H9 (cell line): ENCODE data around the gene CSNK1A1L. TPM values are rescaled to one million over a fixed set of nuclear protein-coding genes. Genes with fewer than 3 reads are reported as not detected.

Source experiments
- DNase-seq: peaks from one replicate; pipeline ENCODE4 v3.0.0-alpha.2; 2017
- H2AFZ ChIP-seq: one replicate; pipeline ENCODE4 v1.6.1; 2013; ENCODE audit warnings: mild to moderate bottlenecking, low read length, control low read depth, moderate library complexity
- H2AK5ac ChIP-seq: 2 replicates; pipeline ENCODE4 v1.6.1; 2013; ENCODE audit warnings: low read length, control low read depth, mixed read lengths; ENCODE audit not compliant: insufficient read length
- H2BK120ac ChIP-seq: one replicate; pipeline ENCODE4 v1.6.1; 2013; ENCODE audit warnings: low read depth, mild to moderate bottlenecking, low read length, control low read depth, inconsistent platforms; ENCODE audit not compliant: poor library complexity, severe bottlenecking
- H2BK12ac ChIP-seq: 2 replicates; pipeline ENCODE4 v1.6.1; 2013; ENCODE audit warnings: low read length, control low read depth, mixed read lengths, low read depth; ENCODE audit not compliant: insufficient read length
- H2BK15ac ChIP-seq: 2 replicates; pipeline ENCODE4 v1.6.1; 2013; ENCODE audit warnings: low read depth, low read length, control low read depth
- H2BK20ac ChIP-seq: one replicate; pipeline ENCODE4 v1.6.1; 2013; ENCODE audit warnings: low read depth, mild to moderate bottlenecking, low read length, control low read depth, inconsistent platforms; ENCODE audit not compliant: poor library complexity, severe bottlenecking
- H2BK5ac ChIP-seq: 2 replicates; pipeline ENCODE4 v1.6.1; 2013; ENCODE audit warnings: low read length, control low read depth, mixed read lengths; ENCODE audit not compliant: insufficient read length
- H3K14ac ChIP-seq: 2 replicates; pipeline ENCODE4 v1.6.1; 2013; ENCODE audit warnings: low read length, control low read depth; ENCODE audit not compliant: insufficient read depth
- H3K18ac ChIP-seq: 2 replicates; pipeline ENCODE4 v1.6.1; 2013; ENCODE audit warnings: low read depth, mild to moderate bottlenecking, mixed read lengths, low read length, control low read depth; ENCODE audit not compliant: insufficient read length
- H3K23ac ChIP-seq: 2 replicates; pipeline ENCODE4 v1.6.1; 2013; ENCODE audit warnings: low read length, control low read depth, mixed read lengths, low read depth; ENCODE audit not compliant: insufficient read length
- H3K23me2 ChIP-seq: 2 replicates; pipeline ENCODE4 v1.6.1; 2013; ENCODE audit warnings: low read depth, mild to moderate bottlenecking, mixed read lengths, low read length, control low read depth; ENCODE audit not compliant: insufficient read length, poor library complexity, severe bottlenecking
- H3K27ac ChIP-seq: 2 replicates; pipeline ENCODE4 v1.5.1; 2013; ENCODE audit warnings: low read length, control low read depth, mixed read lengths, low read depth; ENCODE audit not compliant: insufficient read length
- H3K27me3 ChIP-seq: 2 replicates; pipeline ENCODE4 v1.6.1; 2013; ENCODE audit warnings: low read length, control low read depth, inconsistent platforms; ENCODE audit not compliant: insufficient read depth
- H3K4ac ChIP-seq: 2 replicates; pipeline ENCODE4 v1.6.1; 2013; ENCODE audit warnings: low read depth, mild to moderate bottlenecking, control low read depth, inconsistent platforms, low read length, moderate library complexity
- H3K4me1 ChIP-seq: 2 replicates; pipeline ENCODE4 v1.6.1; 2013; ENCODE audit warnings: low read length, control low read depth, inconsistent platforms; ENCODE audit not compliant: insufficient read depth
- H3K4me2 ChIP-seq: 2 replicates; pipeline ENCODE4 v1.6.1; 2013; ENCODE audit warnings: low read length, control low read depth, mixed read lengths; ENCODE audit not compliant: insufficient read length, insufficient read depth
- H3K56ac ChIP-seq: 2 replicates; pipeline ENCODE4 v1.6.1; 2013; ENCODE audit warnings: low read depth, mild to moderate bottlenecking, mixed read lengths, low read length, control low read depth; ENCODE audit not compliant: insufficient read length
- H3K79me1 ChIP-seq: 2 replicates; pipeline ENCODE4 v1.6.1; 2013; ENCODE audit warnings: low read depth, mild to moderate bottlenecking, moderate library complexity, low read length, control low read depth, inconsistent platforms; ENCODE audit not compliant: insufficient read depth, poor library complexity, severe bottlenecking
- H3K79me2 ChIP-seq: 2 replicates; pipeline ENCODE4 v1.6.1; 2013; ENCODE audit warnings: low read length, control low read depth, inconsistent platforms; ENCODE audit not compliant: insufficient read depth
- H3K9ac ChIP-seq: 2 replicates; pipeline ENCODE4 v1.6.1; 2013; ENCODE audit warnings: low read length, control low read depth, mixed read lengths; ENCODE audit not compliant: insufficient read length; ENCODE audit errors: extremely low read depth
- H3K9me3 ChIP-seq: one replicate; pipeline ENCODE4 v1.6.1; 2013; ENCODE audit warnings: low read depth, low read length, inconsistent platforms; ENCODE audit not compliant: control insufficient read depth
- H3T11ph ChIP-seq: one replicate; pipeline ENCODE4 v1.6.1; 2013; ENCODE audit warnings: mild to moderate bottlenecking, low read length, control low read depth, inconsistent platforms
- H4K20me1 ChIP-seq: one replicate; pipeline ENCODE4 v1.6.1; 2013; ENCODE audit not compliant: control insufficient read depth, insufficient read length, insufficient read depth
- H4K5ac ChIP-seq: 2 replicates; pipeline ENCODE4 v1.6.1; 2013; ENCODE audit warnings: low read depth, mild to moderate bottlenecking, mixed read lengths, low read length, control low read depth; ENCODE audit not compliant: insufficient read length
- H4K8ac ChIP-seq: replicated peaks from 2 replicates; pipeline ENCODE4 v1.6.1; 2013; ENCODE audit warnings: low read length, control low read depth, mixed read lengths, low read depth; ENCODE audit not compliant: insufficient read length
- H4K91ac ChIP-seq: 2 replicates; pipeline ENCODE4 v1.6.1; 2013; ENCODE audit warnings: low read depth, mild to moderate bottlenecking, moderate library complexity, mixed read lengths, low read length, control low read depth; ENCODE audit not compliant: insufficient read length
- H3K27ac Mint-ChIP-seq, 3 experiments: 2 replicates in 2 of 3; 3 replicates in 1 of 3; pipeline ENCODE4 v1.8.0; 2020 to 2021; ENCODE audit warnings: mixed read lengths in 3 of 3, mild to moderate bottlenecking in 1 of 3, moderate library complexity in 1 of 3
- H3K27me3 Mint-ChIP-seq: 2 replicates; pipeline ENCODE4 v1.8.0; 2021; ENCODE audit warnings: low read depth, mild to moderate bottlenecking, moderate library complexity, mixed read lengths
- H3K36me3 Mint-ChIP-seq, 3 experiments: 2 replicates in 2 of 3; 3 replicates in 1 of 3; pipeline ENCODE4 v1.8.0; 2020 to 2021; ENCODE audit warnings: low read depth in 3 of 3, mixed read lengths in 3 of 3; ENCODE audit not compliant: insufficient read depth in 1 of 3
- H3K4me1 Mint-ChIP-seq, 2 experiments: 2 replicates each; pipeline ENCODE4 v1.8.0; 2020; ENCODE audit warnings: mixed read lengths in 2 of 2
- H3K4me3 Mint-ChIP-seq, 2 experiments: 2 replicates in 1 of 2; 3 replicates in 1 of 2; pipeline ENCODE4 v1.8.0; 2020 to 2021; ENCODE audit warnings: mild to moderate bottlenecking in 2 of 2, mixed read lengths in 2 of 2, moderate library complexity in 1 of 2
- H3K9me3 Mint-ChIP-seq, 2 experiments: 2 replicates in 1 of 2; 3 replicates in 1 of 2; pipeline ENCODE4 v1.8.0; 2020; ENCODE audit warnings: mild to moderate bottlenecking in 2 of 2, mixed read lengths in 2 of 2, moderate library complexity in 1 of 2
- WGBS: extraction: QIAGEN DNeasy Blood & Tissue Kit; methylation state at CpG from one replicate; pipeline ENCODE4 v1.1.7; 2013; ENCODE audit warnings: missing lambda C conversion rate, low lambda C conversion rate, mixed read lengths; ENCODE audit not compliant: insufficient read length; ENCODE audit errors: extremely low coverage; 5-methylcytosine and 5-hydroxymethylcytosine counted together
- total RNA-seq: library from RNA; stranded (reverse); gene quantifications from 2 replicates; pipeline ENCODE4 v1.2.1, GENCODE V29; 2021
- TF ChIP-seq, protein P1 (sequence below): fragments of 200-600 bp; sonication (generic); conservative IDR thresholded peaks from 3 replicates; pipeline ENCODE4 v1.8.0; 2021; ENCODE audit warnings: antibody characterized with exemption, mild to moderate bottlenecking

The CSNK1A1L gene
- total RNA-seq, 1 experiment from 2014 or later, result not detected

DNA sequence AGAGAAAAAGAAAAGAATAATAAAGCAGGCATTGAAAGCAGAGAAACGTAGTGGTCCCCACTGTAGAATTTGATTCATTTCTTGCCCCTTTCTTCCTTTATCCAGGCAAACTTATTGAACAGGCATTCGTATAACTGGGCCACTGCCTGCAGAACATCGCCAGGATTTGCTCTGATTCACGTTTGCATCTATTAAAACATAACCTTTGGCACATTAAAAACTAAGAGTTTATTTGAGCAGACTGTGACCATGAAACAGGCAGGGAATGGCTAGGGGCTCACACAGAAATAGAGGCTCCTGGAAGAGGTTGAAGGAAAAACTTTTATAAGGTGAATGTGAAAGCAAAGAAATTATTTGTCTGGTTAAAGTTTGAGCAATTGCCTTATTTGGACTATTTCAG is 33.4 kb downstream of the CSNK1A1L start:
- Histone ChIP-seq H3K79me2 (no peaks in the 10 kb centered on the region), H3K27ac (no peak overlapping the region), H3K23ac (no peak overlapping the region), H3K23me2 (no peaks in the 10 kb centered on the region), H3K27me3 (no peaks in the 10 kb centered on the region), H3K56ac (no peak overlapping the region), H3K4ac (no peak overlapping the region), H4K91ac (no peak overlapping the region), H2BK15ac (no peak overlapping the region), H2BK120ac (no peak overlapping the region), H2BK20ac (no peak overlapping the region), H3K79me1 (no peaks in the 10 kb centered on the region), H3K4me2 (no peak overlapping the region), H3K9ac (no peak overlapping the region), H2BK12ac (no peak overlapping the region), H2AFZ (no peak overlapping the region), H3K18ac (no peak overlapping the region), H4K20me1 (no peaks in the 10 kb centered on the region), H3K9me3 (no peaks in the 10 kb centered on the region), H3T11ph (no peak overlapping the region), H2AK5ac (no peak overlapping the region), H2BK5ac (no peak overlapping the region), H3K4me1 (no peaks in the 10 kb centered on the region), H4K8ac (no peak overlapping the region), H3K14ac (no peak overlapping the region), H4K5ac (no peak overlapping the region)
- WGBS, result no CpG with 5 or more reads among the region's 4 CpGs
- Mint-ChIP-seq H3K9me3 (no peaks in the 10 kb centered on the region), H3K4me1 (peaks cover 2 to 3% of the 10 kb centered on the region in 2 experiments; a peak in 3 of 4 replicates), H3K27me3 (no peaks in the 10 kb centered on the region), H3K36me3 (no peaks in the 10 kb centered on the region), H3K4me3 (no peak overlapping the region), H3K27ac (no peak overlapping the region)
- DNase-seq, result no peak
- TF ChIP-seq, protein P1, sequence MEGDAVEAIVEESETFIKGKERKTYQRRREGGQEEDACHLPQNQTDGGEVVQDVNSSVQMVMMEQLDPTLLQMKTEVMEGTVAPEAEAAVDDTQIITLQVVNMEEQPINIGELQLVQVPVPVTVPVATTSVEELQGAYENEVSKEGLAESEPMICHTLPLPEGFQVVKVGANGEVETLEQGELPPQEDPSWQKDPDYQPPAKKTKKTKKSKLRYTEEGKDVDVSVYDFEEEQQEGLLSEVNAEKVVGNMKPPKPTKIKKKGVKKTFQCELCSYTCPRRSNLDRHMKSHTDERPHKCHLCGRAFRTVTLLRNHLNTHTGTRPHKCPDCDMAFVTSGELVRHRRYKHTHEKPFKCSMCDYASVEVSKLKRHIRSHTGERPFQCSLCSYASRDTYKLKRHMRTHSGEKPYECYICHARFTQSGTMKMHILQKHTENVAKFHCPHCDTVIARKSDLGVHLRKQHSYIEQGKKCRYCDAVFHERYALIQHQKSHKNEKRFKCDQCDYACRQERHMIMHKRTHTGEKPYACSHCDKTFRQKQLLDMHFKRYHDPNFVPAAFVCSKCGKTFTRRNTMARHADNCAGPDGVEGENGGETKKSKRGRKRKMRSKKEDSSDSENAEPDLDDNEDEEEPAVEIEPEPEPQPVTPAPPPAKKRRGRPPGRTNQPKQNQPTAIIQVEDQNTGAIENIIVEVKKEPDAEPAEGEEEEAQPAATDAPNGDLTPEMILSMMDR, result no peak
